HG02970 (cell line): ENCODE results near the gene ANKRD39.
"Not testable (repeated sequence)": the region's sequence is repeated elsewhere in the genome, so short reads cannot be mapped to it uniquely, and the experiment has no call there.

Source experiments
- ATAC-seq: cut with Tn5 transposase; IDR thresholded peaks from one replicate; pipeline ENCODE4 v1.9.1; 2021; ENCODE audit warnings: mild to moderate bottlenecking, moderate library complexity, moderate number of reproducible peaks; ENCODE audit not compliant: unreplicated experiment, low FRiP score

Gene ANKRD39

DNA sequence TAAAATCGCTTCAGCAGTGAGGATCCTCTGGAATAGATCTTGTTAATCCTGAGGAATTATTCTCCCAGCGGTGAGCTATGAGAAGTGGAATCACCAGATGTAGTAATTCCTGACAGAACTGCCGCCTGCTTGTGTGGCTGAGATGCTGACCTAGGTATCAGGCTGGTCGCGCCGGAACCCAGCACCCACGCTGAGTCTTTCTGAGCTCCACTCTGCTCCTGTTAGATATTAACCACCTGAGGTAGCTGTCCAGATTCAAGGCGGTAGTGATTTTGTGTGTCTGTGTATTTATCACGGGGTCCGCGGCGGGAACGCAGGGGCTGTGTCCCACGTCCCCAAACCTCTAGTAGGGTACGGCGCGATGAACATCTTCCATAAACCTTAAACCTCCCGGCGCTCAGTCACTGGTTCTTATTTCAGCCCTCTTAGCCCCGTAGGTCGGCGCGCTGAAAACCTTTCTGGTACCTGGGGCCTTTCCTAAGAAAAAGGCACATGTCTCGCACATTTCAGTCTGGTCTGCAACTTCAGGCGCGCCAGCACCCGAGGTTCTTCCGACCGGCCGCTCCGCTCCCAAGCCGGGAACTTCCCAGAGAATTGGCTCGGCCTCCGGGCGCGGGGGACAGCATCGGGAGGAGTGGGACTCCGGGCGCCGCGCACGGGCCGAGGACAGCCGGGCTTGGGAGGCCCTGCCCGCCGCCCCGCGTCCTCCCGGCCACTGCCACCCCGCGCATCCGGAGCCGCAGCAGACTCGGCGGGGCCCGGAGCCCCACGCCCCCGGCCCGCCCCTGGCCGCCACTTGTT is 42.3 kb downstream of the ANKRD39 start:
- no peak for ATAC-seq

DNA sequence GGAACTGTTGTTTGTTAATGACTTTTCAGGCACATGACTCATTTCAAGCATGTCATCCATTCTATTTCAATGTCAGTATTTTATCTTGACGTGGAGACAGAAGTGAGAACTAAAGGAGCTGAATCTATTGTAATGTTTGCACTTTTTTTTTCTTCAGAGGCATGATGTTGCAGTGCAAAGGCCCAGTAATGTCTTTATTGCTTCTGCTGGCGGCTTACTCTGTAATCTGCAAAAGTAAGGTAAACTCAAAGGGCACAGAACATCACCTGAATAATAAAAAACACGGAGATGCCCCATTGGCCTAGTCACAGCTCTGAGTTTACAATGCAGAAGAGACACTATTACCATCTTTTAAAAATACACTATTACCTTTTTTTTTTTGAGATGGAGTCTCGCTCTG is 44.2 kb downstream of the ANKRD39 start:
- no peak for ATAC-seq

GRCh38 chr2:96811917-96812316 is 45.9 kb downstream of the ANKRD39 start:
- no peak for ATAC-seq

DNA sequence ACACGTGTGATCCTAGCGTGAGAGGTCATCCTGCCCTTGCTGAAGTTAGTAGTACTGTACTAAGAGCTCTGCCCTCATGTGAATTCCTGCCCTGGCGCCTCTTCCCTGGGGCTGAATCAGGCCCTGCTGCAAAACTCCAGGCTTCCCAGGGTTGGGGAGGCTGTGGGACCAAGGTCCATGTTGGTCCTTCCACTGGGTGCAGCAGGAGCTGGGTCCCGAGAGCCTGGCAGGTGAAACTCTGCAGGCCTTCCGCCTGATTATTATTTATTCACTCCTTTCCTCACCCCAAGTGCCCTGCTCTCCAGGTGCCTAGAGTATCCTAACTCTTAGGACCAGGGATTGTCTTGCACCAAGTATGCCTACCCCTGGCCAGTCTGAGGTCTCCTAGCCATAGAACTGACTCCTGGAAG is 47.0 kb downstream of the ANKRD39 start:
- ATAC-seq, result no peak

DNA sequence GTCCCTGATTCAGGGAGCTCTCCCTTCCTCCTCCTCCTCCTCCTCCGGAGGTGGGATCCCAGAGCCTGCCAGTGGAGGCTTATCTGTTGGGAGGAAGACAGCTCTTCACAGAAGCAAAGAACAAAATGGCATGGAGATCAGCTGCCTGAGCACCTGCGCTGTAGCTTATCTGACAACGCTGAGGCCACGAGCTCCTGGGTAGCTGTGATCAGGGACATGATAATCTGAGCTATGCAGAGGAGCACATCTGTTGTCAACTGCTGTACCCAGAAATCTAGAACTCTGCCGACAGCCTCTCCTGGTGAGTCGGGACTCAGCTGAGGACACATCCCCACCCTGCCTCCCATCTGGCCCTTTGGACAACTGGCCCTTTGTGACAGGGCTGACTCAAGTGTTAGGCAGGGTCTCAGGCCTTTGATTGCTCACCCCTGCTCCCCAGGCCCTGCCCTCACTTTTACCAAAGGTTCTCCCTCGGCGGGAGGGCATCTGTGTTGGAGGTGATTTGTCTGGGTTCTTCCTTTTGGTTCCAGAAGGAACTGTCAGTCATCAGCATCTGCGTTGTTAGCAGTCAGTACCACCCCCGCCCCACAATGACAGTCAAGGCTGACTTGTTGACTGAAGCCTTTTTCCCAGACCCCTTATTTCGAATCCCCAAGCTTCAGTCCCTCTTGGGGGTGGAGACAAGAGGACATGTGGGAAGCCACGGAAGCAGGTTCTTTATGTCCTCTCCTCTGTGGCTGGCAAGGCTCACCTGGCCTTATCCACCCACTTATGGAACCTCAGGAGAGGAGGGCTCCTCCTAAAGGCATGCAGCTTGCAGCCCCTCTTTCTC is 47.6 kb downstream of the ANKRD39 start:
- no peak for ATAC-seq

- ATAC-seq, result no peak
These were observed 48.5 kb downstream of the ANKRD39 start for GRCh38 chr2:96809216-96809882.

- no peak for ATAC-seq
These were observed 49.5 kb downstream of the ANKRD39 start for GRCh38 chr2:96808176-96808837.

DNA sequence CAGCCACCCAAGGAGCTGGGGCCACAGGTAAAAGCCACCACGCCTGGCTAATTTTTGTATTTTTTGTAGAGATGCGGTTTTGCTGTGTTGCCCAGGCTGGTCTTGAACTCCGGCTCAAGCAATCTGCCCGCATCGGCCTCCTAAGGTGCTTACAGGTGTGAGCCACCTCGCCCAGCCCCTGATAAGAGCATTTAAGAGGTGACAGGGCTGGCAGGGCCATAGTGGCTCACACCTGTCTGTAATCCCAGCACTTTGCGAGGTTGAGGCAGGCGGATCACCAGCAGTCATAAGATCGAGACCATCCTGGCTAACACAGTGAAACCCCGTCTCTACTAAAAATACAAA is 50.7 kb downstream of the ANKRD39 start:
- ATAC-seq, result no peak

DNA sequence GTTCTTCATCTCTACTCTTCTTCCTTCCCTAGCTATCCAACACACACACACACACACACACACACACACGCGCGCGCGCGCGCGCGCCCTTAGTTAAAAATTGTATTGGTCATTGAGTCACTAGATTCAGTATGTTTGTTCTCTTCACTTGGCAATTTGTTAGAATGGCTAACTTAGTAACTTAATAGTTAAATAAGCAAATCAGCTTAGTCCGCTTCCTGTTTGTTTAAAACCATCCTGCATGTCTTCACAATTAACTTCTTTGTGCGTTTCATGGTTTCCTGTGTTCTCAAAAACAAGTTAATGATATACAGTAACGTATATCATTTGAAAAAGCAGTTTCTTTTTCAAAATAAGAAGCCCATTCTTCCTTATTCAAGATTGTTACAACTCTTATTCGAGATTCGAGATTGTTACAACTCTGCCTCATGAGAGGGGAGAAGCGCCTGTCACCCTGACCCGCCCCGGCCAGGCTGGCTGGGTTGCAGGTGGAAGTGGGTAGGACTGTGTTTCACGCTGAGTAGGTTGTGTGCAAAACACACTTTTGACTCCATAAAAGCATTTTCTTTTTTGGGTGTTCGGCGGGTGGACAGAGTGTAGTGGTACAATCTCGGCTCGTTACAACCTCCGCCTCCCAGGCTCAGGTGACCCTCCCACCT is 51.2 kb downstream of the ANKRD39 start:
- peak; percentile 65 for ATAC-seq

DNA sequence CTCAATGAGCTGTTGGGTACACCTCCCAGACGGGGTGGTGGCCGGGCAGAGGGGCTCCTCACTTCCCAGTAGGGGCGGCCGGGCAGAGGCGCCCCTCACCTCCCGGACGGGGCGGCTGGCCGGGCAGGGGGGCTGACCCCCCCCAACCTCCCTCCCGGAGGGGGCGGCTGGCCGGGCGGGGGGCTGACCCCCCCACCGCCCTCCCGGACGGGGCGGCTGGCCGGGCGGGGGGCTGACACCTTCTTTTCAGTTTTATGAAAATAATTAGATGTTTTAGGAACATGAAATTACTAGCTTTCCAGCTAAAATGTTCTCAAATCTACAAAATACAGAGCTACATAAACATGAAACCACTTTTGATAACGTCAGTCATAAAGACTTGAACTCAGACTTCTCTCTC is 51.9 kb downstream of the ANKRD39 start:
- not testable (repeated sequence) for ATAC-seq

DNA sequence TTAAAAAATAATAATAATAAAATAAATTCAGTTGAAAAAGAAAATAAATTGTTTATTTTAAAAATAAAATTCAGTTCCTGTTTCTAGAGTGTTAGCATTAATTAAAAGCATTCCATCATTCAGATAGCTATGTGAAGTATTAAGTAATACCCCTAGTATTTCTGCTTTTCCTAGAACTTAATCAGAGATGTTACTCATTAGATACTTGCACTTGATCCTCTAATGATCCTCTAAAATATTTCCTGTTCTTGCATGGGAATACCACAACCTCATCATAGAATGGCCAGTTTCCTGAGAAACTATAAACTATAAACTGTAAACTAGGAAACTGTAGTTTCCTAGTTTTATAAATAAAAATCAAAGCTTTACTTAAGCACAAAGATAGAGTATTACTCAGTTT is 52.8 kb downstream of the ANKRD39 start:
- no peak for ATAC-seq

- no peak for ATAC-seq
These were observed 55.1 kb downstream of the ANKRD39 start for GRCh38 chr2:96802721-96803120.

- no peak for ATAC-seq
These were observed 55.8 kb downstream of the ANKRD39 start for GRCh38 chr2:96801786-96802595.

DNA sequence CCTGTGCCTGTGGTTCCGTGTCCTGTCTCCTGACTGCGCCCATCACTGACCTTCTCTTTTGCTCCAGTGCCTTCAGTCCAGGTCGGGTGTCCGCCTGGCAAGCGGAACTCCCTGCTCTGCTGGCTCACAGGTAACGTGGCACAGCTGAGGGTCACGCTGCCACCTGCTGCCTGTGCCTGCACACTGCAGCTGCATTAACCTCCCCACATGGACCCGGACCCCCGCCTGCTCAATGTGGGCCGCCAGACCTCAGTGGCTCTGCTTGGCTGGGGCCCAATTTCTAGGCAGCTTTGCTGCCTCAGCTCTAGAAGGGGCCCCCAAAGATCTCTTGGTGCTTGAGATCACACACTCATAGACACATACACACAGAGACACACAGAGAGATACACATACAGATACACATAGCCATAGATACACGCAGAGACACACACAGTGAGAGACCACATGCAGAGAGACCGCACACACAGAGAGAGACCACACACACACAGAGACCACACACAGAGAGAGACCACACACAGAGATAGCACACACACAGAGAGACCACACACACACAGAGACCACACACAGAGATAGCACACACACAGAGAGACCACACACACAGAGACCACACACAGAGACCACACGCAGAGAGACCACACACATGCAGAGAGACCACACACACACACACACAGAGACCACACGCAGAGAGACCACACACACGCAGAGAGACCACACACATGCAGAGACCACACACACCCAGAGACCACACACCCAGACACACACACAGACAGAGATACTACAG is 56.6 kb downstream of the ANKRD39 start:
- peak; percentile 52 for ATAC-seq

GRCh38 chr2:96800061-96801004 is 57.5 kb downstream of the ANKRD39 start:
- no peak for ATAC-seq

- no peak for ATAC-seq
These were observed 58.2 kb downstream of the ANKRD39 start for GRCh38 chr2:96799623-96799935.

- no peak for ATAC-seq
These were observed 58.8 kb downstream of the ANKRD39 start for GRCh38 chr2:96798733-96799622.
